Suppressor macrophage treated with lipopolysaccharide for 4 hours (primary cell): ENCODE results near the gene FBXO38.

Experiments used
- DNase-seq: peaks from one replicate; pipeline ENCODE4 v3.0.0-alpha.2; 2020

FBXO38 gene

DNA sequence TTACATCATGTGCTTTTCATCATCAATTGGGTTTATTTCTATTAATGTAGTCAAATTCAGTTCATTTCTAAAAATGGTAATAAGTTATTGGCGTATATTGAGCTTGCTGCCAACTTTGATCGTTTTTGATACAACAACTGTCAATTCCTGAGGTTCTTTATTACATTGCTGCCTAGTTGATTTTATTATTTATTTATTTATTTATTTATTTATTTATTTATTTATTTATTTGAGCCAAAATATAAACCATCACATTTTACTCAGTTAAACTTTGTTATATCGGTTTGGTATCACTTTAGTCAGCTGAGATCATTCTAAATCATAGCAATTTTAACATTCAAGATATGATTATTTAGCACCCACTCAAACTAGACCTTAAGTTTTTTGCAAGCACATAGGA is 100.0 kb downstream of the FBXO38 start:
- DNase-seq, result no peak

DNA sequence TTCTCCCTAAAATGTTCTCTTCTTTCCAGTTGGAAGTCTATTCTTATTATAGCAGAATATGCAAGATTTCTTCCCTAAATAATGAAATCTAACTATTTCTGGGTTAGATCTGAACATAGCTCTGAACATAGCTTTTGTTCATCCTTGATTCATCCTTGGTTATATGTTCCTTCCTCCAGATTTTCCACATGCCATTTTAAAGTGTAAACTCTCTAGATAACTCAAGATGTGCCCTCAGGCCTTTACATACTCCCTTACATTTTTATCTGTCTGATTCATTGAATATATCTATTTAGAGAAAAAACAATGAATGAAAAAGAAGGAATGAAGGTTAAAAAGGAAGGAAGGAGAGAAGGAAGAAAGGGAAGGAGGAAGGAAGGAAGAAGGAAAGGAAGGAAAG is 100.9 kb downstream of the FBXO38 start:
- no peak for DNase-seq

DNA sequence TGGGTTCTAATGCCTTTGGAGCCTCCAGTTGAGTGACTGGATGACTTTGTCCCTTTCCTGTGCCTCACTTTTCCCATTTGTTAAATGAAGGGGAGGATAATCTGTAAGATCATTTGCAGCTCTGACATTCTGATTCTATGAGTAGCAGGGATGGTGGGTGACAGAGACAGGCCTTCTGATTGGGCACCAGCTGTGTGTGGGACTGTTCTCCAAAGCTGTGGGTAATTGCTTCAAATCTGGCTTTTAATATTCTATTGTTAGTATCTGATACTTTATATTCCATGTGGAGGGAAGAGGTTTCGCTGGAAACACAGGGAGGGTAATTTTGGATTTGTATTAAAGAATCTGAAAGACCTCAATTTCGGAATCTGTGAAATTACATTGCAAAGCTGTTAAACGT is 102.7 kb downstream of the FBXO38 start:
- no peak for DNase-seq

DNA sequence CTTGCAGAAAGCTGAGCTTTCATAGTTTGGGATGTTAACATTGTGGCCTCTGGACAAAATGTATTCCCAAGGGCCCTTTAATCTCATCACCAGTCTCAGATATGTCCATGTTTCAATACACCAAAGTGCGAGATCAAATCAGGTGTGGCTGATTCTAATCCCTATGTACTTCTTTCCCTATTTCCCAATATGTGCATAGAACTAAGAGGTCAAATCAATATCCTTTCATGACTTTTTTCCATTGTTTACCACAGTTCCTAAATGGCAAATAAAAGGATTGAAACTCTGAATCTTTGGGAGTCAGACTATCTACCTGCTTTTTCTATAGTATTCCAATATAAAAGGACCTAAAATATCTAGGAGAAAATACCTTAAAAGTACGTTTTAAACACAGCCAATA is 105.0 kb downstream of the FBXO38 start:
- no peak for DNase-seq

DNA sequence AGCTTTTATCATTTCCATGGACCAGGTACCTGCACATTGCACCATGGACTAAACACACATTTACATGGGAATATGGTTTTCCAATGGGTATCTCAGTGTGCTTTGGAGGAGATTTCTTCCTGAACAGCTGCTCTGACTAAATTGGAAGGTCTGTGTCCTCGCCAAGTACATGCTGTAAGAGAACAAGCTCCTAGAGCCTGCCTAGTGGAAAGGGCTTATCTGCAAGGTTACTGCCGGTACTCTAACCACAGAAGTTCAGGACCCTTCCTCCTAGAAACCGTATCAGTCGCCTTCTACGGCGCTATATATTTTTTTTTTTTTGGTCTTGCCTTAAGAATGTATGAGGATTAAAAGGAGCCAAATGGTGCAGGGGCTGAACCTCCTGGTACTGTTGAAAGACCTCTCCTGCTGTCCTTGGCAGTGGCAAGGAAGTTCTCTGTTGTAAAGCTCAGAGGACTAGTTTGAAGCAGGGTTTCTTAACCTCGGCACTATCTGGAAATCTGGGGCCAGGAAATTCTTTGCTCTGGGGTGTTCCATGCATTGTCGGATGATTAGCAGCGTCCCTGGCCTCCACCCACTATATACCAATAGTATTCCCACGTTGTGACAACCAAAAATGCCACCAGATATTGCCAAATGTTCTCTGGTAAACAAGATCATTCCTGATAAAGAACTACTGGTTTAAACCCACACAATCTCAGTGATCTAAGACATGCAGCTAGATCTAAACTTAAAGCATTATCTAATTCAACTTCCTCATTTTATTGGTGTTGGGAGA is 107.4 kb downstream of the FBXO38 start:
- DNase-seq, result peak; percentile 12

DNA sequence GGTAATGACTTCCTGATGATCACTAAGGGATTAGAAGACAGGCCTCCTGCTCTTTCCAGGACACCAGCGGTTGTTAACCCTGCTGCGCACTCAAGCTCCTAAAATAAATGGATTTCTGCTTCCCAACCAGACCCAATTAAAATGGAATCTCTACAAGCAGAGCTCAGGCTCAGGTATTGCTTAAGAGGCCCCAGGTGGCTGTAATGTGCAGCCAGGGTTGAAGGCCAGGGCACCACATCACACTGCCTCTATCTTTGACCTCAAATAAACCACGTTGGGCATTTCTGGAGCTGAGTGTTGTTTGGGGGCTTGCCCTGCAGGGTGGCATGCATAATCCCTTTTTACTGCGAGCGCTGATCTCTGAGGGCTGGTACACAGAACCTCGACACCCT is 108.0 kb downstream of the FBXO38 start:
- no peak for DNase-seq

DNA sequence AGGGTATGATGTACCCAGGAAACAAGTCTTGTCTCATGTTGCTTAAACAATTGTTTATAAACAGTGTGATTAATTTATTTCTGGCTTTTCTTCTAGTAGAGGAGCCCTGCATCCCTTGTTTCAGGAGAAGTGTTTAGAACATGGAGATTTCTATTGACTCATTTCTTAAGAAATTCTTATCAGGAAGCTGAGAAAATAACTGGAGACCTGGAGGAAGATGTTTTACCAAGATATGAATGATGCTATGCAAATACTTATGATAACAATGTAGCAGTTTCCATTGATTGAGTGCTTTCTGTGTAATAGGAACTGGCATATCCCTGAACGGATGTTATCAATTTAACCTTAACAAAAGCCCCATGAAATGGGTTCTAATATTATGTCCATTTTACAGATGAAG is 108.6 kb downstream of the FBXO38 start:
- DNase-seq, result no peak
